BE2C (cell line): ENCODE data around the gene SCCPDH.

ENCODE experiments used
- DNase-seq: peaks from one replicate; pipeline ENCODE4 v3.0.0-alpha.2; 2020
- H3K27me3 ChIP-seq: fragments of 250-450 bp; sonication (Bioruptor Pico); 2 replicates; pipeline ENCODE4 v1.5.1; 2020; ENCODE audit warnings: mild to moderate bottlenecking
- H3K36me3 ChIP-seq: fragments of 250-450 bp; sonication (Bioruptor Pico); 2 replicates; pipeline ENCODE4 v1.5.1; 2020; ENCODE audit warnings: mild to moderate bottlenecking
- H3K4me1 ChIP-seq: fragments of 250-450 bp; sonication (Bioruptor Pico); 2 replicates; pipeline ENCODE4 v1.5.1; 2020
- H3K4me3 ChIP-seq: 2 replicates; pipeline ENCODE4 v1.5.1; 2011; ENCODE audit warnings: low read depth, low read length
- H3K9me3 ChIP-seq: fragments of 250-450 bp; sonication (Bioruptor Pico); 2 replicates; pipeline ENCODE4 v1.5.1; 2020
- CTCF ChIP-seq: IDR thresholded peaks from 2 replicates; pipeline ENCODE4 v1.5.1; 2012; ENCODE audit warnings: mild to moderate bottlenecking, low read depth, low read length

SCCPDH gene

DNA sequence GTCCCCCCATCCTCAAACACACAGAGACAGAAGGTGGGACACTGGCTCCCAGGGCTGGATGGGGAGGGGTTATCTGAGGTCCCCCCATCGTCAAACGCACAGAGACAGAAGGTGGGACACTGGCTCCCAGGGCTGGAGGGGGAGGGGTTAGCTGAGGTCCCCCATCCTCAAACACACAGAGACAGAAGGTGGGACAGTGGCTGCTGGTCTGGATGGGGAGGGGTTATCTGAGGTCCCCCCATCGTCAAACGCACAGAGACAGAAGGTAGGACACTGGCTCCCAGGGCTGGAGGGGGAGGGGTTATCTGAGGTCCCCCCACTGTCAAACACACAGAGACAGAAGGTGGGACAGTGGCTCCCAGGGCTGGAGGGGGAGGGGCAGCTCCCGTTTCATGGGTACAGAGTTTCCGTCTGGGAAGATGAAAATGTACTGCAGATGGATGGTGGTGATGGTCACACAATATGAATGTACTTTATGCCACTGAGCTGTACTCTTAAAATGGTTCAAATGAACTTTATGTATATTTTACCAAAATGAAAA lies 69.2 kb downstream of the SCCPDH start:
- Histone ChIP-seq H3K36me3 (no peaks in the 10 kb centered on the region), H3K9me3 (no peaks in the 10 kb centered on the region), H3K27me3 (no peaks in the 10 kb centered on the region), H3K4me3 (no peak overlapping the region), H3K4me1 (peaks cover 4% of the 10 kb centered on the region; the same call in 1 of the 2 replicates)
- TF ChIP-seq CTCF, result no peak
- no peak for DNase-seq

DNA sequence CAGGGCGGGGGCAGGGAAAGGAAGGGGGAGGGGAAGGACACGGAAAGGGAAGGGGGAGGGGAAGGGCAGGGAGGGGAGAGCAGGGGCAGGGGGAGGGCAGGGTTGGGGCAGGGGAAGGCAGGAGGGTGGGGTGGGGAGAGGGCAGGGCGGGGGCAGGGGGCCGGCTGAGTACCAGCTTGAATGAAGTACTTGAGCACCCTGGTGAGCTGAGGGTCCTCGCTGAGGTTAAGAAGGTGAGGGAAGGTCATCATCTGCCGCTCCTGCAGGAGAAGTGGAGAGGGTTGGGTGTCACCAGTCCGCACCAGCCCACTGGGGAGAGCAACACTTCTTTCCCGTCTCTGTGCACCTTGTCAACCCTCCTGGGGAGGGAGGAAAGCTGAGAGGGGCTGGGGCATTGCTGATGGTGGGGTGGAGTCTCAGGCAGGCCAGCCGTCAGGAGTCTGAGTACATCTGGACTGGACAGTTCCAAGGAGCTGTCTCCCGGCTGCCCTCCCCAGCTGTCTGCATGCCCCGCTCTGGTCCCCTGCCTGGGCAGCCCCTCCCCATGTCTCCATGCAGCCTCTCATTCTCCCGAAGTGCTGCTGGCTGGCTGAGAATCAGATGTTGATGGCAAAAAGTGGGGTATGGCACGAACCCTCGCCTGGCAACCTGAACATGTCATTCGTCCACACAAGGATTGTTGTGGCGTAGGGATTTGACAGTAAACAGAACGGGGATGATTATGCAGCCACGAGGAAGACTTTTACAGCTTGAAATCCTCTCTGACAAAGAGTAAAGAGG lies 70.0 kb downstream of the SCCPDH start:
- no peak for DNase-seq
- Histone ChIP-seq H3K4me3 (no peak overlapping the region), H3K27me3 (no peaks in the 10 kb centered on the region), H3K36me3 (no peaks in the 10 kb centered on the region), H3K9me3 (no peaks in the 10 kb centered on the region), H3K4me1 (peaks cover 4% of the 10 kb centered on the region; the same call in 1 of the 2 replicates)
- TF ChIP-seq CTCF, result no peak

GRCh38 chr1:246794828-246795671 lies 70.8 kb downstream of the SCCPDH start:
- no peak for DNase-seq
- no peaks in the 10 kb centered on the region for H3K9me3 ChIP-seq
- H3K27me3 ChIP-seq, result no peaks in the 10 kb centered on the region
- no peak for TF ChIP-seq CTCF
- no peaks in the 10 kb centered on the region for H3K36me3 ChIP-seq
- H3K4me1 ChIP-seq, result peaks cover 4% of the 10 kb centered on the region; the same call in 1 of the 2 replicates
- no peak overlapping the region for H3K4me3 ChIP-seq

- Histone ChIP-seq H3K27me3 (no peaks in the 10 kb centered on the region), H3K9me3 (no peaks in the 10 kb centered on the region), H3K4me1 (peaks cover 4% of the 10 kb centered on the region; the same call in 1 of the 2 replicates), H3K4me3 (no peak overlapping the region), H3K36me3 (no peaks in the 10 kb centered on the region)
- no peak for TF ChIP-seq CTCF
- DNase-seq, result no peak
Observed at GRCh38 chr1:246795906-246796694, 71.9 kb downstream of the SCCPDH start.

GRCh38 chr1:246797157-246797556 lies 72.9 kb downstream of the SCCPDH start:
- H3K9me3 ChIP-seq, result no peaks in the 10 kb centered on the region
- no peaks in the 10 kb centered on the region for H3K27me3 ChIP-seq
- no peak overlapping the region for H3K4me3 ChIP-seq
- no peak for DNase-seq
- TF ChIP-seq CTCF, result no peak
- peaks cover 4% of the 10 kb centered on the region; the same call in 1 of the 2 replicates for H3K4me1 ChIP-seq
- no peaks in the 10 kb centered on the region for H3K36me3 ChIP-seq
